B cell (primary cell): ENCODE measurements around the gene REST.

Experiments
- EZH2 ChIP-seq: IDR thresholded peaks from 2 replicates; pipeline ENCODE4 v1.6.1; 2012; ENCODE audit warnings: borderline replicate concordance, low read depth, mild to moderate bottlenecking, moderate library complexity, low read length; ENCODE audit not compliant: insufficient read depth, poor library complexity, severe bottlenecking
- TF ChIP-seq, protein P1 (sequence below): fragments of 200-600 bp; IDR thresholded peaks from one replicate; pipeline ENCODE4 v1.8.0; 2022; ENCODE audit warnings: antibody characterized with exemption, mild to moderate bottlenecking

DNA sequence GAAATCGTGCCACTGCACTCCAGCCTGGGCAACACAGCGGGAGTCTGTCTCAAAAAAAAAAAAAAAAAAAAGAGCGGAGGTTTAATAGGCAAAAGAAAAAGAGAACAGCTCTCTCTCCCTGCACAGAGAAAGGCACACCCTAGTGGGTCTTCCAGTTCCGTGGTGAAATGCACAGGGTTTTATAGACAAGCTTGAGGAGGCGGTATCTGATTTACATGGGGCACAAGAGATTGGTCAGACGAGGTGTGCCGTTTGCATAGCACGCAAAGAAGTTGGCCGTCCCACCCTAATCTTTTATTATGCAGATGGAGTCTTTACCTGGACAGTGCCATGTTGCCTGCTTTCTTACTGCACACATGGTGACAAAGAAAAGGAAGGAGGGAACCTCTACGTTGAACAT is 33.5 kb upstream of the REST start:
- TF ChIP-seq, protein P1, sequence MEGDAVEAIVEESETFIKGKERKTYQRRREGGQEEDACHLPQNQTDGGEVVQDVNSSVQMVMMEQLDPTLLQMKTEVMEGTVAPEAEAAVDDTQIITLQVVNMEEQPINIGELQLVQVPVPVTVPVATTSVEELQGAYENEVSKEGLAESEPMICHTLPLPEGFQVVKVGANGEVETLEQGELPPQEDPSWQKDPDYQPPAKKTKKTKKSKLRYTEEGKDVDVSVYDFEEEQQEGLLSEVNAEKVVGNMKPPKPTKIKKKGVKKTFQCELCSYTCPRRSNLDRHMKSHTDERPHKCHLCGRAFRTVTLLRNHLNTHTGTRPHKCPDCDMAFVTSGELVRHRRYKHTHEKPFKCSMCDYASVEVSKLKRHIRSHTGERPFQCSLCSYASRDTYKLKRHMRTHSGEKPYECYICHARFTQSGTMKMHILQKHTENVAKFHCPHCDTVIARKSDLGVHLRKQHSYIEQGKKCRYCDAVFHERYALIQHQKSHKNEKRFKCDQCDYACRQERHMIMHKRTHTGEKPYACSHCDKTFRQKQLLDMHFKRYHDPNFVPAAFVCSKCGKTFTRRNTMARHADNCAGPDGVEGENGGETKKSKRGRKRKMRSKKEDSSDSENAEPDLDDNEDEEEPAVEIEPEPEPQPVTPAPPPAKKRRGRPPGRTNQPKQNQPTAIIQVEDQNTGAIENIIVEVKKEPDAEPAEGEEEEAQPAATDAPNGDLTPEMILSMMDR: no peak
- TF ChIP-seq EZH2: no peak
